ENCODE data around the gene PLEKHH1. TPM values are rescaled to one million over a fixed set of nuclear protein-coding genes. Genes with fewer than 3 reads are reported as not detected.

PLEKHH1 gene
- total and polyA plus RNA-seq, 2 experiments from 2014 or later = 14.7 to 33.9 TPM

- H3K27ac Mint-ChIP-seq = no peak overlapping the region
- peaks cover 12% of the 10 kb centered on the region; the same call in 1 of the 2 replicates for H3K27me3 ChIP-seq (ENCODE audit: insufficient read depth)
- H3K36me3 ChIP-seq (ENCODE audit: insufficient read depth) = no peaks in the 10 kb centered on the region
- no peak for TF ChIP-seq CREB1 (CRISPR knock-in tag; IDR thresholded peaks at IDR 0.05; ENCODE audit: low read depth)
- no peak for TF ChIP-seq STAT1 (IDR thresholded peaks at IDR 0.05; ENCODE audit: unreplicated experiment)
- no peak for TF ChIP-seq CTCF (conservative IDR thresholded peaks at IDR 0.05; ENCODE audit: low read depth in 2 of 2)
- no peak for TF ChIP-seq REST (IDR thresholded peaks at IDR 0.05; ENCODE audit: unreplicated experiment)
- TF ChIP-seq ZNF114 (CRISPR knock-in tag; IDR thresholded peaks at IDR 0.05) = no peak
- no peak for TF ChIP-seq POLR2AphosphoS5 (IDR thresholded peaks at IDR 0.05; ENCODE audit: low read depth)
- no peak for TF ChIP-seq ZNF331 (CRISPR knock-in tag; IDR thresholded peaks at IDR 0.05; ENCODE audit: low read depth)
- TF ChIP-seq JUNB (IDR thresholded peaks at IDR 0.05; ENCODE audit: unreplicated experiment) = no peak
- TF ChIP-seq, protein P1, sequence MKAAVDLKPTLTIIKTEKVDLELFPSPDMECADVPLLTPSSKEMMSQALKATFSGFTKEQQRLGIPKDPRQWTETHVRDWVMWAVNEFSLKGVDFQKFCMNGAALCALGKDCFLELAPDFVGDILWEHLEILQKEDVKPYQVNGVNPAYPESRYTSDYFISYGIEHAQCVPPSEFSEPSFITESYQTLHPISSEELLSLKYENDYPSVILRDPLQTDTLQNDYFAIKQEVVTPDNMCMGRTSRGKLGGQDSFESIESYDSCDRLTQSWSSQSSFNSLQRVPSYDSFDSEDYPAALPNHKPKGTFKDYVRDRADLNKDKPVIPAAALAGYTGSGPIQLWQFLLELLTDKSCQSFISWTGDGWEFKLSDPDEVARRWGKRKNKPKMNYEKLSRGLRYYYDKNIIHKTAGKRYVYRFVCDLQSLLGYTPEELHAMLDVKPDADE (IDR thresholded peaks at IDR 0.05) = no peak
- TF ChIP-seq EZH2 (IDR thresholded peaks at IDR 0.05; ENCODE audit: low read depth, unreplicated experiment) = no peak
- no peak for TF ChIP-seq EZH2phosphoT487 (IDR thresholded peaks at IDR 0.05; ENCODE audit: unreplicated experiment)
- no peak for TF ChIP-seq NANOG (IDR thresholded peaks at IDR 0.05; ENCODE audit: borderline replicate concordance)
- TF ChIP-seq ZNF462 (CRISPR knock-in tag; IDR thresholded peaks at IDR 0.05) = no peak
- H4K20me1 ChIP-seq (replicated peaks; ENCODE audit: insufficient read depth) = no peaks in the 10 kb centered on the region
- H3K4me3 Mint-ChIP-seq = no peak overlapping the region
- no peak overlapping the region for H3K4me2 ChIP-seq
- no peak overlapping the region for H3K27ac ChIP-seq (ENCODE audit: low read depth)
- 0 out of 2 replicates have a peak, but pooled peaks cover 10% of the 10 kb centered on the region for H3F3A ChIP-seq (replicated peaks; ENCODE audit: low read depth)
- H3K4me1 ChIP-seq (ENCODE audit: insufficient read depth) = peaks cover 22% of the 10 kb centered on the region
- H3K9me3 Mint-ChIP-seq = no peaks in the 10 kb centered on the region
- no peak overlapping the region for H2AFZ ChIP-seq
- H3K4me3 ChIP-seq = no peak overlapping the region
- peaks cover 18% of the 10 kb centered on the region for H3K4me1 Mint-ChIP-seq
- peaks cover 10% of the 10 kb centered on the region; the same call in 1 of the 2 replicates for H3K79me2 ChIP-seq (replicated peaks; ENCODE audit: insufficient read depth)
- no peaks in the 10 kb centered on the region for H3K9me2 ChIP-seq (ENCODE audit: insufficient read depth)
- no peak for ATAC-seq
- H3K27me3 Mint-ChIP-seq (ENCODE audit: insufficient read depth, low read depth, poor library complexity) = peaks cover 19% of the 10 kb centered on the region
- no peak for DNase-seq (ENCODE audit: low spot score)
- H3K36me3 Mint-ChIP-seq (ENCODE audit: low read depth) = no peaks in the 10 kb centered on the region
These were observed 2.8 kb upstream of the PLEKHH1 start for GRCh38 chr14:67529947-67530935.

Data from GM23338 (cell line).